ENCODE data around the gene RC3H2.

DNA sequence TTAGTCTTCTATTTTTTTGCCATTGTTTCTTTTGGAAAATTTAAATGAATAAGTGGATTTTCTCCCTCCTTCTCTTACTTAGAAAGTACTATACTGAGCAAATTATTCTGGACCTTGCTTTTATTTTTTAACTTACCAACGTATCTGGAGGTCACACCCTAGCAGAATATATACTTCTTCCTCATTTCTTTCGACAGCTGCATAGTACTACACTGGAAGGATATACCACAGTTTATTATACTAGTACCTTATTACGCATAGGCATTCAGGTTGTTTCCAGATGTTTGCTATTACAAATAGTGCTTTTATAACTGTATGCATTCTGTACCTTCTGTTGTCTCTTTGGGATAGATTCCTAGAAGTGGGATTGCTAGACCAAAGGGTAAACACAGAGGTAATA lies 16.7 kb downstream of the RC3H2 start:
- no peak for TF ChIP-seq POLR2AphosphoS5 (IDR thresholded peaks at IDR 0.05; ENCODE audit: low read depth, low read length)
- no peak for TF ChIP-seq TAF1 (IDR thresholded peaks at IDR 0.05; ENCODE audit: low read depth, low read length)
- TF ChIP-seq POLR2A (IDR thresholded peaks at IDR 0.05; ENCODE audit: low read depth, low read length), result no peak

Measured in GM12891 (cell line).